ENCODE results near the gene TCF3.
A peak's percentile ranks its signal among the peaks of the same experiment; 100 is the strongest.

The TCF3 gene

GRCh38 chr19:1621021-1621420 is 31.4 kb downstream of the TCF3 start:
- H3K27ac ChIP-seq (ENCODE audit: low read depth, low read length): peak overlapping the region; percentile 33; the same call in 1 of the 2 replicates
- peaks cover 23% of the 10 kb centered on the region for H3K79me2 ChIP-seq (ENCODE audit: insufficient read depth, low read length)
- peaks cover 12% of the 10 kb centered on the region; the same call in 1 of the 2 replicates for H3K36me3 ChIP-seq (ENCODE audit: low read length)
- no peaks in the 10 kb centered on the region for H4K20me1 ChIP-seq (ENCODE audit: low read depth, low read length)
- H3K9me3 ChIP-seq (ENCODE audit: insufficient read depth, low read length): no peaks in the 10 kb centered on the region
- H3F3A ChIP-seq (ENCODE audit: insufficient read depth): peaks cover 6% of the 10 kb centered on the region; the same call in 1 of the 2 replicates
- TF ChIP-seq, protein P1, sequence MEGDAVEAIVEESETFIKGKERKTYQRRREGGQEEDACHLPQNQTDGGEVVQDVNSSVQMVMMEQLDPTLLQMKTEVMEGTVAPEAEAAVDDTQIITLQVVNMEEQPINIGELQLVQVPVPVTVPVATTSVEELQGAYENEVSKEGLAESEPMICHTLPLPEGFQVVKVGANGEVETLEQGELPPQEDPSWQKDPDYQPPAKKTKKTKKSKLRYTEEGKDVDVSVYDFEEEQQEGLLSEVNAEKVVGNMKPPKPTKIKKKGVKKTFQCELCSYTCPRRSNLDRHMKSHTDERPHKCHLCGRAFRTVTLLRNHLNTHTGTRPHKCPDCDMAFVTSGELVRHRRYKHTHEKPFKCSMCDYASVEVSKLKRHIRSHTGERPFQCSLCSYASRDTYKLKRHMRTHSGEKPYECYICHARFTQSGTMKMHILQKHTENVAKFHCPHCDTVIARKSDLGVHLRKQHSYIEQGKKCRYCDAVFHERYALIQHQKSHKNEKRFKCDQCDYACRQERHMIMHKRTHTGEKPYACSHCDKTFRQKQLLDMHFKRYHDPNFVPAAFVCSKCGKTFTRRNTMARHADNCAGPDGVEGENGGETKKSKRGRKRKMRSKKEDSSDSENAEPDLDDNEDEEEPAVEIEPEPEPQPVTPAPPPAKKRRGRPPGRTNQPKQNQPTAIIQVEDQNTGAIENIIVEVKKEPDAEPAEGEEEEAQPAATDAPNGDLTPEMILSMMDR (IDR thresholded peaks at IDR 0.05; ENCODE audit: insufficient read depth, low read length, poor library complexity, severe bottlenecking): no peak
- TF ChIP-seq EZH2phosphoT487 (conservative IDR thresholded peaks at IDR 0.05; ENCODE audit: low read length): no peak
- H3K4me3 ChIP-seq (ENCODE audit: insufficient read depth, low read length, poor library complexity, severe bottlenecking): no peak overlapping the region
- H3K27me3 ChIP-seq (ENCODE audit: low read length): no peaks in the 10 kb centered on the region
- no peak overlapping the region for H3K9ac ChIP-seq (ENCODE audit: low read length)
- H3K4me2 ChIP-seq (ENCODE audit: low read depth, low read length, poor library complexity, severe bottlenecking): no peak overlapping the region
- no peaks in the 10 kb centered on the region for H3K9me2 ChIP-seq (replicated peaks; ENCODE audit: insufficient read depth, low read length)
- no peak overlapping the region for H2AFZ ChIP-seq (ENCODE audit: low read depth, low read length, severe bottlenecking)

DNA sequence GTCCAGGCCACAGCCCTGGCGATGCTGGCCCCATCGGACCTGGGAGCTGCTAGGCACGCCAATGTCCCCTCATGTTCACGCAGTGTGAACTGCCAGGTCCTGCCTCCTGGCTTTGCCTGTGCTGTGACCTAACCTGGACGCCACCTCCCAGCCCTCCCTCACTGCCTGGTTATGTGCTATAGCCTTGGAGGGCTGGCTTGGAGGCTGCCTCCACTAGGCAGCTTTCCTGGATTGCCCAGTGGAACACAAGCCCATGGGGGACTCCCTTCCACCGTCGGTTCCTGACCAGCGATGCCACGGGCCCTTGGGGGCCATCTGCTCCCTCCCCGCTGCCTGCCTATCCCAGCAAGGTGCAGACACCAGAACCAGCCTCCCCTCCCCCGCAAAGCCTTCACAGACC is 31.9 kb downstream of the TCF3 start:
- Histone ChIP-seq H3K4me3 (ENCODE audit: insufficient read depth, low read length, poor library complexity, severe bottlenecking) (no peak overlapping the region), H3K4me2 (ENCODE audit: low read depth, low read length, poor library complexity, severe bottlenecking) (no peak overlapping the region), H3K9me3 (ENCODE audit: insufficient read depth, low read length) (no peaks in the 10 kb centered on the region), H3K27ac (ENCODE audit: low read depth, low read length) (peak overlapping the region; percentile 33; the same call in 1 of the 2 replicates), H3K79me2 (ENCODE audit: insufficient read depth, low read length) (peaks cover 20% of the 10 kb centered on the region), H3F3A (ENCODE audit: insufficient read depth) (peaks cover 6% of the 10 kb centered on the region; the same call in 1 of the 2 replicates), H4K20me1 (ENCODE audit: low read depth, low read length) (no peaks in the 10 kb centered on the region), H3K27me3 (ENCODE audit: low read length) (no peaks in the 10 kb centered on the region), H3K36me3 (ENCODE audit: low read length) (peaks cover 15% of the 10 kb centered on the region; the same call in 1 of the 2 replicates), H3K9me2 (replicated peaks; ENCODE audit: insufficient read depth, low read length) (no peaks in the 10 kb centered on the region), H3K9ac (ENCODE audit: low read length) (no peak overlapping the region), H2AFZ (ENCODE audit: low read depth, low read length, severe bottlenecking) (no peak overlapping the region)
- TF ChIP-seq, protein P1 (IDR thresholded peaks at IDR 0.05; ENCODE audit: insufficient read depth, low read length, poor library complexity, severe bottlenecking): no peak
- no peak for TF ChIP-seq EZH2phosphoT487 (conservative IDR thresholded peaks at IDR 0.05; ENCODE audit: low read length)

DNA sequence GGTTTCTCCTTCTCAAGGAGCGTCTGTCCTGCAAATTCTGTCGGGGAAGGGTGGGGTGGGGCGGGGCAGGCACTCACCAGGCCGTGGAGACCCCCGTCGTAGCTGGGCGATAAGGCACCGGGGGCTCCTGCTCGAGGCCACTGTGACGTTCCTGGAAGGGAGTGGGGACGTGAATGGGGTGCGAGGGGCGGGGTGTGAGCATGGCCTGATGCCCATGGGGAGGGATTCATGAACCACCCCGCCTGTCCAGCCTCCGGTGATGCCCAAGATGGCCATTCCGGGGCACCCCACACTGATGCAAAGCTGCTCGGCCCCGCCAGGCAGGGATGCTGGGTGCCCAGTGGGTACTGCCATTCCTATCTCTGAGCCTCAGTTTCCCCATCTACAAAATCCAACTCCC is 32.7 kb downstream of the TCF3 start:
- Histone ChIP-seq H3K79me2 (ENCODE audit: insufficient read depth, low read length) (0 out of 2 replicates have a peak, but pooled peaks cover 12% of the 10 kb centered on the region), H3K9me2 (replicated peaks; ENCODE audit: insufficient read depth, low read length) (no peaks in the 10 kb centered on the region), H3K27ac (ENCODE audit: low read depth, low read length) (no peak overlapping the region), H3K36me3 (ENCODE audit: low read length) (peaks cover 15% of the 10 kb centered on the region; the same call in 1 of the 2 replicates), H3K27me3 (ENCODE audit: low read length) (no peaks in the 10 kb centered on the region), H2AFZ (ENCODE audit: low read depth, low read length, severe bottlenecking) (no peak overlapping the region), H4K20me1 (ENCODE audit: low read depth, low read length) (no peaks in the 10 kb centered on the region), H3K9me3 (ENCODE audit: insufficient read depth, low read length) (no peaks in the 10 kb centered on the region), H3F3A (ENCODE audit: insufficient read depth) (peaks cover 6% of the 10 kb centered on the region; the same call in 1 of the 2 replicates), H3K4me2 (ENCODE audit: low read depth, low read length, poor library complexity, severe bottlenecking) (no peak overlapping the region), H3K4me3 (ENCODE audit: insufficient read depth, low read length, poor library complexity, severe bottlenecking) (no peak overlapping the region), H3K9ac (ENCODE audit: low read length) (no peak overlapping the region)
- no peak for TF ChIP-seq EZH2phosphoT487 (conservative IDR thresholded peaks at IDR 0.05; ENCODE audit: low read length)
- TF ChIP-seq, protein P1 (IDR thresholded peaks at IDR 0.05; ENCODE audit: insufficient read depth, low read length, poor library complexity, severe bottlenecking): no peak
